PC-9 (cell line): Measurements from ENCODE around the gene MUSTN1. TPM values are rescaled to one million over a fixed set of nuclear protein-coding genes. Genes with fewer than 3 reads are reported as not detected.

ENCODE experiments used
- BruUV-seq: library from RNA; stranded (reverse); fragments of 400-500 nt; replicated peaks from 2 replicates; lab custom pipeline; 2021; lab: Mats Ljungman, UMichigan
- CTCF ChIA-PET: fragments of 300-600 bp; sonication (Branson Sonifier 250); formaldehyde crosslinking; loops from one replicate; lab custom pipeline; 2022; ENCODE audit warnings: antibody characterized with exemption; lab: Charles Lee
- POLR2A ChIA-PET: fragments of 300-600 bp; sonication (Branson Sonifier 250); formaldehyde crosslinking; loops from one replicate; lab custom pipeline; 2022; ENCODE audit warnings: antibody characterized with exemption; ENCODE audit not compliant: unreplicated experiment; lab: Charles Lee
- DNase-seq, 2 experiments: peaks; one replicate each; pipeline versions ENCODE4 v3.0.0 to v3.0.0-alpha.2; 2015 to 2022; ENCODE audit warnings: mixed read lengths in 1 of 2
- H2AFZ ChIP-seq: fragments of 200-600 bp; sonication (generic); 2 replicates; pipeline ENCODE4 v1.8.1; 2017; ENCODE audit warnings: antibody characterized with exemption
- H3F3A ChIP-seq: fragments of 200-600 bp; sonication (generic); 2 replicates; pipeline ENCODE4 v1.8.1; 2017; ENCODE audit warnings: antibody characterized with exemption, mild to moderate bottlenecking, low read depth; ENCODE audit not compliant: insufficient read depth
- H3K27ac ChIP-seq: fragments of 200-600 bp; sonication (generic); 2 replicates; pipeline ENCODE4 v1.6.1; 2016; ENCODE audit warnings: mixed run types
- H3K27me3 ChIP-seq: fragments of 200-600 bp; sonication (generic); 2 replicates; pipeline ENCODE4 v1.6.1; 2016; ENCODE audit warnings: low read depth, mixed run types; ENCODE audit not compliant: insufficient read depth
- H3K36me3 ChIP-seq: fragments of 200-600 bp; sonication (generic); 2 replicates; pipeline ENCODE4 v1.6.1; 2016; ENCODE audit warnings: low read depth, mixed run types
- H3K4me1 ChIP-seq: fragments of 200-600 bp; sonication (generic); replicated peaks from 2 replicates; pipeline ENCODE4 v1.6.1; 2016; ENCODE audit warnings: mixed run types; ENCODE audit not compliant: insufficient read depth
- H3K4me2 ChIP-seq: fragments of 200-600 bp; sonication (generic); 2 replicates; pipeline ENCODE4 v1.6.1; 2017; ENCODE audit warnings: mixed run types
- H3K4me3 ChIP-seq: fragments of 200-600 bp; sonication (generic); 2 replicates; pipeline ENCODE4 v1.6.1; 2016; ENCODE audit warnings: mixed run types
- H3K79me2 ChIP-seq: fragments of 200-600 bp; sonication (generic); 2 replicates; pipeline ENCODE4 v1.6.1; 2017; ENCODE audit warnings: low read depth, mixed run types
- H3K9me2 ChIP-seq: fragments of 200-600 bp; sonication (generic); 2 replicates; pipeline ENCODE4 v1.8.1; 2017; ENCODE audit warnings: mild to moderate bottlenecking; ENCODE audit not compliant: insufficient read depth
- H3K9me3 ChIP-seq: fragments of 200-600 bp; sonication (generic); 2 replicates; pipeline ENCODE4 v1.8.1; 2016; ENCODE audit warnings: low read depth; ENCODE audit not compliant: insufficient read depth
- H4K20me1 ChIP-seq: fragments of 200-600 bp; sonication (generic); 2 replicates; pipeline ENCODE4 v1.8.1; 2017; ENCODE audit not compliant: insufficient read depth
- CTCF ChIP-seq: fragments of 200-600 bp; sonication (generic); conservative IDR thresholded peaks from 2 replicates; pipeline ENCODE4 v1.6.1; 2017; ENCODE audit warnings: mixed run types, antibody characterized with exemption, mild to moderate bottlenecking, moderate library complexity
- EZH2 ChIP-seq: fragments of 200-600 bp; sonication (generic); IDR thresholded peaks from 2 replicates; pipeline ENCODE4 v1.8.0; 2017; ENCODE audit warnings: antibody characterized with exemption, low read depth
- intact Hi-C: fragments of 100-400 bp; cut with micrococcal nuclease; formaldehyde crosslinking; loops from one replicate; pipeline ENCODE4 v1.10.0; 2022; ENCODE audit not compliant: unreplicated experiment
- total RNA-seq: library from RNA; stranded (reverse); gene quantifications from 2 replicates; pipeline ENCODE4 v1.2.3, GENCODE V29; 2021

The MUSTN1 gene
- total RNA-seq, 1 experiment from 2014 or later: not detected

- H3K4me2 ChIP-seq: no peak overlapping the region
Observed at GRCh38 chr3:52792961-52793695, 41.7 kb downstream of the MUSTN1 start.

GRCh38 chr3:52792413-52792812 is 42.4 kb downstream of the MUSTN1 start:
- Histone ChIP-seq H4K20me1 (no peaks in the 10 kb centered on the region), H3K27me3 (peaks cover 6% of the 10 kb centered on the region), H3F3A (no peaks in the 10 kb centered on the region), H3K9me2 (no peaks in the 10 kb centered on the region), H3K27ac (no peak overlapping the region), H3K36me3 (no peaks in the 10 kb centered on the region), H3K4me1 (no peaks in the 10 kb centered on the region), H3K9me3 (no peaks in the 10 kb centered on the region), H3K79me2 (no peaks in the 10 kb centered on the region), H3K4me3 (no peak overlapping the region), H3K4me2 (no peak overlapping the region), H2AFZ (no peak overlapping the region)
- no TSS peak for BruUV-seq
- POLR2A ChIA-PET: interaction anchor here (0.6 kb wide), 2 partner anchors 318 to 1292 kb away, joined by 4 to 20 read pairs; no protein-coding TSS in a partner anchor
- TF ChIP-seq EZH2: no peak
- TF ChIP-seq CTCF: no peak; the same call in 1 of the 2 replicates
- DNase-seq: no peak
- intact Hi-C loops: no loop called here
- CTCF ChIA-PET: no interaction called here

More at GRCh38 chr3:52792961-52793695, 41.7 kb downstream of the MUSTN1 start:
- DNase-seq: no peak
- Histone ChIP-seq H3K79me2 (no peaks in the 10 kb centered on the region), H3K9me2 (no peaks in the 10 kb centered on the region), H3K36me3 (no peaks in the 10 kb centered on the region), H4K20me1 (no peaks in the 10 kb centered on the region), H3K27ac (no peak overlapping the region), H3K27me3 (peaks cover 6% of the 10 kb centered on the region; the same call in 1 of the 2 replicates), H2AFZ (no peak overlapping the region), H3K4me3 (no peak overlapping the region), H3K9me3 (no peaks in the 10 kb centered on the region), H3F3A (no peaks in the 10 kb centered on the region), H3K4me1 (no peaks in the 10 kb centered on the region)
- TF ChIP-seq CTCF: no peak
- no peak for TF ChIP-seq EZH2
- intact Hi-C loops: no loop called here
- no TSS peak for BruUV-seq
- CTCF ChIA-PET: no interaction called here
- POLR2A ChIA-PET: no interaction called here

GRCh38 chr3:52791928-52792327 is 42.9 kb downstream of the MUSTN1 start:
- DNase-seq: no peak
- Histone ChIP-seq H4K20me1 (no peaks in the 10 kb centered on the region), H3K4me1 (no peaks in the 10 kb centered on the region), H3K4me2 (no peak overlapping the region), H3K36me3 (no peaks in the 10 kb centered on the region), H3K9me3 (no peaks in the 10 kb centered on the region), H3F3A (no peaks in the 10 kb centered on the region), H3K9me2 (no peaks in the 10 kb centered on the region), H3K27me3 (peaks cover 8% of the 10 kb centered on the region), H3K4me3 (no peak overlapping the region), H3K79me2 (no peaks in the 10 kb centered on the region), H3K27ac (no peak overlapping the region), H2AFZ (no peak overlapping the region)
- ChIA-PET CTCF (no interaction called here), POLR2A (interaction anchor here (0.6 kb wide), 2 partner anchors 318 to 1292 kb away, joined by 4 to 20 read pairs; no protein-coding TSS in a partner anchor)
- BruUV-seq: no TSS peak
- TF ChIP-seq CTCF (no peak), EZH2 (no peak)
- intact Hi-C loops: no loop called here
